Activated CD4-positive, alpha-beta memory T cell treated with anti-CD3 and anti-CD28 coated beads for 36 hours (primary cell): Measurements from ENCODE around the gene ZNF541. TPM values are rescaled to one million over a fixed set of nuclear protein-coding genes. Genes with fewer than 3 reads are reported as not detected.
A peak's percentile ranks its signal among the peaks of the same experiment; 100 is the strongest.
"Not testable (repeated sequence)": the region's sequence is repeated elsewhere in the genome, so short reads cannot be mapped to it uniquely, and the experiment has no call there.

Source experiments
- CTCF ChIA-PET: fragments of 350-600 bp; sonication (Branson Sonifier 250); formaldehyde crosslinking; loops from one replicate; lab custom pipeline; 2021; ENCODE audit warnings: antibody characterized with exemption, inconsistent platforms; lab: Charles Lee
- POLR2A ChIA-PET: fragments of 350-600 bp; sonication (Branson Sonifier 250); formaldehyde crosslinking; loops from one replicate; lab custom pipeline; 2021; ENCODE audit warnings: antibody characterized with exemption; lab: Charles Lee
- DNase-seq: peaks from one replicate; pipeline ENCODE4 v3.0.0-alpha.2; 2020
- H3K27ac Mint-ChIP-seq: one replicate; pipeline ENCODE4 v1.8.0; 2021; ENCODE audit warnings: mixed read lengths
- H3K27me3 Mint-ChIP-seq: one replicate; pipeline ENCODE4 v1.8.0; 2021; ENCODE audit warnings: mixed read lengths
- H3K36me3 Mint-ChIP-seq: one replicate; pipeline ENCODE4 v1.8.0; 2021; ENCODE audit warnings: mixed read lengths
- H3K4me1 Mint-ChIP-seq: one replicate; pipeline ENCODE4 v1.8.0; 2021; ENCODE audit warnings: low read depth, mixed read lengths
- H3K4me3 Mint-ChIP-seq: one replicate; pipeline ENCODE4 v1.8.0; 2021; ENCODE audit warnings: mild to moderate bottlenecking, mixed read lengths
- H3K9me3 Mint-ChIP-seq: one replicate; pipeline ENCODE4 v1.8.0; 2021; ENCODE audit warnings: mixed read lengths
- intact Hi-C: fragments of 100-400 bp; cut with micrococcal nuclease; formaldehyde crosslinking; loops from one replicate; pipeline ENCODE4 v1.15.1; 2023
- total RNA-seq, 2 experiments: library from RNA; stranded (reverse); gene quantifications; one replicate each; pipeline ENCODE4 v1.2.3, GENCODE V29; 2021

Gene ZNF541
- total RNA-seq, 2 experiments from 2014 or later, result 0.07 to 0.31 TPM

- H3K9me3 Mint-ChIP-seq, result no peaks in the 10 kb centered on the region
- peaks cover 4% of the 10 kb centered on the region for H3K36me3 Mint-ChIP-seq
- CTCF ChIA-PET, result interaction anchor here (1.6 kb wide), 1 partner anchor 98 kb away, joined by 6 read pairs; no protein-coding TSS in a partner anchor
- peak; percentile 83 for DNase-seq
- no peaks in the 10 kb centered on the region for H3K27me3 Mint-ChIP-seq
- intact Hi-C loops, result loop anchor here (1.0 to 10.0 kb wide), 4 partner anchors 9 to 352 kb away; partner anchors contain the start of genes CCDC9 and NAPA
- POLR2A ChIA-PET, result interaction anchor here (0.6 to 2.4 kb wide), 4 partner anchors 8 to 363 kb away, joined by 3 to 20 read pairs (median 7); partner anchors contain the start of gene KPTN
- peaks cover 33% of the 10 kb centered on the region for H3K4me1 Mint-ChIP-seq
- peak within 1 kb of the TSS; percentile 91 for H3K27ac Mint-ChIP-seq
- peak within 1 kb of the TSS; percentile 91 for H3K4me3 Mint-ChIP-seq
These were observed 36.3 kb upstream of the ZNF541 start, which contains the start of gene BICRA for GRCh38 chr19:47608969-47609905. Gene BICRA (plus strand): TSS chr19:47609134. CDS start chr19:47673575, 64,441 bp downstream.

- H3K4me3 Mint-ChIP-seq, result peak overlapping the region; percentile 84
- ChIA-PET CTCF (interaction anchor here (0.6 to 1.5 kb wide), 4 partner anchors 8 to 171 kb away, joined by 3 read pairs; no protein-coding TSS in a partner anchor), POLR2A (interaction anchor here (0.6 to 1.0 kb wide), 4 partner anchors 8 to 362 kb away, joined by 3 to 8 read pairs (median 5); partner anchors contain the start of genes KPTN and NAPA)
- intact Hi-C loops, result loop anchor here (1.0 to 10.0 kb wide), 4 partner anchors 8 to 351 kb away; partner anchors contain the start of genes CCDC9 and NAPA
- no peaks in the 10 kb centered on the region for H3K27me3 Mint-ChIP-seq
- H3K27ac Mint-ChIP-seq, result peak overlapping the region; percentile 80
- peak; percentile 97 for DNase-seq
- H3K4me1 Mint-ChIP-seq, result peaks cover 34% of the 10 kb centered on the region
- peaks cover 4% of the 10 kb centered on the region for H3K36me3 Mint-ChIP-seq
- no peaks in the 10 kb centered on the region for H3K9me3 Mint-ChIP-seq
These were observed 35.3 kb upstream of the ZNF541 start for GRCh38 chr19:47608074-47608918.

- H3K27ac Mint-ChIP-seq, result peak overlapping the region; percentile 80
- H3K9me3 Mint-ChIP-seq, result no peaks in the 10 kb centered on the region
These were observed 34.7 kb upstream of the ZNF541 start for GRCh38 chr19:47607564-47608073.

GRCh38 chr19:47603706-47604565, 31.0 kb upstream of the ZNF541 start:
- ChIA-PET POLR2A (no interaction called here), CTCF (interaction anchor here (1.2 to 1.4 kb wide), 2 partner anchors 88 to 167 kb away, joined by 3 to 6 read pairs; partner anchors contain the start of gene NAPA)
- intact Hi-C loops, result loop anchor here (5.0 to 10.0 kb wide), 2 partner anchors 169 to 332 kb away; partner anchors contain the start of gene INAFM1
- Mint-ChIP-seq H3K27me3 (no peaks in the 10 kb centered on the region), H3K4me1 (peaks cover 32% of the 10 kb centered on the region), H3K36me3 (peaks cover 3% of the 10 kb centered on the region), H3K9me3 (no peaks in the 10 kb centered on the region), H3K27ac (no peak overlapping the region), H3K4me3 (no peak overlapping the region)
- DNase-seq, result no peak

More at GRCh38 chr19:47607564-47608073, 34.7 kb upstream of the ZNF541 start:
- intact Hi-C loops, result loop anchor here (1.0 to 10.0 kb wide), 4 partner anchors 7 to 350 kb away; partner anchors contain the start of genes CCDC9 and NAPA
- no peak for DNase-seq
- ChIA-PET CTCF (interaction anchor here (0.6 to 1.5 kb wide), 4 partner anchors 8 to 171 kb away, joined by 3 read pairs; no protein-coding TSS in a partner anchor), POLR2A (no interaction called here)
- Mint-ChIP-seq H3K36me3 (peaks cover 4% of the 10 kb centered on the region), H3K4me1 (peaks cover 33% of the 10 kb centered on the region), H3K27me3 (no peaks in the 10 kb centered on the region), H3K4me3 (peak overlapping the region; percentile 84)

- peak; percentile 31 for DNase-seq
- CTCF ChIA-PET, result interaction anchor here (1.0 to 3.4 kb wide), 3 partner anchors 86 to 173 kb away, joined by 3 to 16 read pairs (median 5); partner anchors contain the start of gene NAPA
- intact Hi-C loops, result loop anchor here (5.0 to 10.0 kb wide), 2 partner anchors 167 to 329 kb away; partner anchors contain the start of gene INAFM1
- POLR2A ChIA-PET, result interaction anchor here (0.9 to 3.1 kb wide), 5 partner anchors 7 to 173 kb away, joined by 3 to 20 read pairs (median 8); partner anchors contain the start of gene NAPA
- Mint-ChIP-seq H3K27me3 (no peaks in the 10 kb centered on the region), H3K27ac (peak overlapping the region; percentile 86), H3K4me1 (peaks cover 25% of the 10 kb centered on the region), H3K4me3 (peak overlapping the region; percentile 83), H3K36me3 (no peaks in the 10 kb centered on the region), H3K9me3 (no peaks in the 10 kb centered on the region)
These were observed 28.4 kb upstream of the ZNF541 start for GRCh38 chr19:47601180-47601904.

GRCh38 chr19:47600246-47601179, 27.6 kb upstream of the ZNF541 start:
- peak overlapping the region; percentile 86 for H3K27ac Mint-ChIP-seq
- H3K27me3 Mint-ChIP-seq, result no peaks in the 10 kb centered on the region
- ChIA-PET CTCF (interaction anchor here (0.5 to 3.4 kb wide), 10 partner anchors 7 to 525 kb away, joined by 3 to 16 read pairs (median 3); partner anchors contain the start of genes DHX34, KPTN and NAPA), POLR2A (interaction anchor here (0.5 to 3.1 kb wide), 10 partner anchors 8 to 491 kb away, joined by 3 to 20 read pairs (median 3); partner anchors contain the start of genes CCDC9 and NAPA)
- peak; percentile 100 for DNase-seq
- H3K9me3 Mint-ChIP-seq, result no peaks in the 10 kb centered on the region
- H3K4me1 Mint-ChIP-seq, result peaks cover 30% of the 10 kb centered on the region
- no peaks in the 10 kb centered on the region for H3K36me3 Mint-ChIP-seq
- intact Hi-C loops, result loop anchor here (1.0 to 10.0 kb wide), 6 partner anchors 8 to 487 kb away; partner anchors contain the start of genes INAFM1, NAPA and ZC3H4
- peak overlapping the region; percentile 83 for H3K4me3 Mint-ChIP-seq

GRCh38 chr19:47599671-47600245, 26.8 kb upstream of the ZNF541 start:
- not testable (repeated sequence) for DNase-seq, H3K36me3 Mint-ChIP-seq, H3K9me3 Mint-ChIP-seq, H3K27me3 Mint-ChIP-seq
- CTCF ChIA-PET, result interaction anchor here (0.5 to 3.4 kb wide), 9 partner anchors 8 to 526 kb away, joined by 3 to 16 read pairs (median 3); partner anchors contain the start of genes DHX34, KPTN and NAPA
- peak overlapping the region; percentile 78 for H3K27ac Mint-ChIP-seq
- intact Hi-C loops, result loop anchor here (1.0 to 10.0 kb wide), 6 partner anchors 9 to 486 kb away; partner anchors contain the start of genes INAFM1, NAPA and ZC3H4
- POLR2A ChIA-PET, result interaction anchor here (0.5 to 3.1 kb wide), 9 partner anchors 9 to 490 kb away, joined by 3 to 20 read pairs (median 3); partner anchors contain the start of genes CCDC9 and NAPA
- peaks cover 30% of the 10 kb centered on the region for H3K4me1 Mint-ChIP-seq
- H3K4me3 Mint-ChIP-seq, result peak overlapping the region; percentile 83
